ENCODE measurements around the gene CLEC4A.
"Not testable (repeated sequence)": the region's sequence is repeated elsewhere in the genome, so short reads cannot be mapped to it uniquely, and the experiment has no call there.

Gene CLEC4A

GRCh38 chr12:8133636-8134397, 10.4 kb downstream of the CLEC4A start:
- not testable (repeated sequence) for DNase-seq (ENCODE audit: low read depth in 2 of 3, low spot score in 2 of 3)

- DNase-seq (ENCODE audit: low read depth in 2 of 3, low spot score in 2 of 3): not testable (repeated sequence)
These were observed 11.0 kb downstream of the CLEC4A start for GRCh38 chr12:8134398-8134930.

GRCh38 chr12:8141647-8142046, 18.2 kb downstream of the CLEC4A start:
- DNase-seq (ENCODE audit: low read depth in 2 of 3, low spot score in 2 of 3): not testable (repeated sequence)

GRCh38 chr12:8143261-8143660, 19.8 kb downstream of the CLEC4A start:
- DNase-seq (ENCODE audit: low read depth in 2 of 3, low spot score in 2 of 3): no peak

- no peak for DNase-seq (ENCODE audit: low read depth in 2 of 3, low spot score in 2 of 3)
These were observed 22.5 kb downstream of the CLEC4A start for GRCh38 chr12:8145754-8146441.

GRCh38 chr12:8146442-8146771, 23.0 kb downstream of the CLEC4A start:
- no peak for DNase-seq (ENCODE audit: low read depth in 2 of 3, low spot score in 2 of 3)

GRCh38 chr12:8154526-8154925, 31.1 kb downstream of the CLEC4A start:
- DNase-seq (ENCODE audit: low read depth in 2 of 3, low spot score in 2 of 3): no peak

GRCh38 chr12:8156416-8156815, 33.0 kb downstream of the CLEC4A start:
- no peak for DNase-seq (ENCODE audit: low read depth in 2 of 3, low spot score in 2 of 3)

GRCh38 chr12:8156845-8157244, 33.4 kb downstream of the CLEC4A start, which contains the start of gene ZNF705A:
TSS of gene ZNF705A (plus strand) at chr12:8157015. CDS start at chr12:8172626, 15,611 bp downstream.
- no peak for DNase-seq (ENCODE audit: low read depth in 2 of 3, low spot score in 2 of 3)

- no peak for DNase-seq (ENCODE audit: low read depth in 2 of 3, low spot score in 2 of 3)
These were observed 34.2 kb downstream of the CLEC4A start for GRCh38 chr12:8157484-8158198.

- not testable (repeated sequence) for DNase-seq (ENCODE audit: low read depth in 2 of 3, low spot score in 2 of 3)
These were observed 49.5 kb downstream of the CLEC4A start for GRCh38 chr12:8172911-8173310.

- DNase-seq (ENCODE audit: low read depth in 2 of 3, low spot score in 2 of 3): peak; percentile 35 to 69 (median 62)
These were observed 56.7 kb downstream of the CLEC4A start for GRCh38 chr12:8179989-8180585.

- not testable (repeated sequence) for DNase-seq (ENCODE audit: low read depth in 2 of 3, low spot score in 2 of 3)
These were observed 57.9 kb downstream of the CLEC4A start for GRCh38 chr12:8181271-8181670.

GRCh38 chr12:8182923-8183322, 59.5 kb downstream of the CLEC4A start:
- not testable (repeated sequence) for DNase-seq (ENCODE audit: low read depth in 2 of 3, low spot score in 2 of 3)

- not testable (repeated sequence) for DNase-seq (ENCODE audit: low read depth in 2 of 3, low spot score in 2 of 3)
These were observed 59.9 kb downstream of the CLEC4A start for GRCh38 chr12:8183346-8183745.

GRCh38 chr12:8184206-8184605, 60.8 kb downstream of the CLEC4A start:
- DNase-seq (ENCODE audit: low read depth in 2 of 3, low spot score in 2 of 3): not testable (repeated sequence)

- not testable (repeated sequence) for DNase-seq (ENCODE audit: low read depth in 2 of 3, low spot score in 2 of 3)
These were observed 64.7 kb downstream of the CLEC4A start for GRCh38 chr12:8188088-8188487.
